HG03135 (cell line): ENCODE data around the gene TBC1D13.

ENCODE experiments used
- ATAC-seq: cut with Tn5 transposase; IDR thresholded peaks from one replicate; pipeline ENCODE4 v1.9.1; 2021; ENCODE audit warnings: mild to moderate bottlenecking, moderate library complexity; ENCODE audit not compliant: unreplicated experiment

Gene TBC1D13

GRCh38 chr9:128819716-128820664 is 32.9 kb downstream of the TBC1D13 start:
- ATAC-seq, result no peak

- no peak for ATAC-seq
These were observed 33.9 kb downstream of the TBC1D13 start for GRCh38 chr9:128820665-128821583.

GRCh38 chr9:128821584-128822406 is 34.7 kb downstream of the TBC1D13 start:
- ATAC-seq, result no peak

GRCh38 chr9:128822407-128823042 is 35.5 kb downstream of the TBC1D13 start:
- no peak for ATAC-seq

- ATAC-seq, result no peak
These were observed 36.4 kb downstream of the TBC1D13 start for GRCh38 chr9:128823362-128823902.

- no peak for ATAC-seq
These were observed 36.9 kb downstream of the TBC1D13 start for GRCh38 chr9:128823903-128824406.

- no peak for ATAC-seq
These were observed 37.9 kb downstream of the TBC1D13 start for GRCh38 chr9:128824911-128825310.

- no peak for ATAC-seq
These were observed 39.1 kb downstream of the TBC1D13 start for GRCh38 chr9:128825923-128826700.

GRCh38 chr9:128828267-128828666 is 41.2 kb downstream of the TBC1D13 start:
- ATAC-seq, result no peak

- ATAC-seq, result peak; percentile 7
These were observed 41.8 kb downstream of the TBC1D13 start for GRCh38 chr9:128828719-128829452.

GRCh38 chr9:128829477-128830251 is 42.6 kb downstream of the TBC1D13 start, which contains the start of gene SPOUT1:
TSS of gene SPOUT1 (minus strand) at chr9:128829794. CDS start at chr9:128829780, 14 bp downstream.
- ATAC-seq, result peak; percentile 98

- ATAC-seq, result no peak
These were observed 46.6 kb downstream of the TBC1D13 start for GRCh38 chr9:128833696-128834095.

GRCh38 chr9:128835246-128836210 is 48.5 kb downstream of the TBC1D13 start:
- ATAC-seq, result no peak

GRCh38 chr9:128836509-128837145 is 49.6 kb downstream of the TBC1D13 start:
- no peak for ATAC-seq

- ATAC-seq, result no peak
These were observed 51.3 kb downstream of the TBC1D13 start for GRCh38 chr9:128838338-128838737.

- no peak for ATAC-seq
These were observed 53.5 kb downstream of the TBC1D13 start for GRCh38 chr9:128840524-128840923.
